Adrenal gland (tissue), 5 donors: ENCODE data around the gene ABI3BP.

Source experiments
- CTCF ChIP-seq, 6 experiments: fragments of 450-650 bp in 4 of 6; fragments of 200-600 bp in 2 of 6; sonication (generic) in 1 of 6; IDR thresholded peaks; 1 replicate in 5 of 6; 2 replicates in 1 of 6; pipeline versions ENCODE4 v1.5.1 to v1.8.0; 2016 to 2021; ENCODE audit warnings: antibody characterized with exemption in 6 of 6, mild to moderate bottlenecking in 2 of 6, moderate library complexity in 1 of 6
- POLR2A ChIP-seq, 2 donors: fragments of 450-650 bp; IDR thresholded peaks; one replicate each; pipeline ENCODE4 v1.6.1; 2017; ENCODE audit warnings: antibody characterized with exemption in 2 of 2, mild to moderate bottlenecking in 2 of 2, moderate library complexity in 1 of 2
- donor health status: DM: no; HTN: no; CAD: no.

GRCh38 chr3:101026244-101026643 is 33.0 kb upstream of the ABI3BP start:
- TF ChIP-seq CTCF (IDR thresholded peaks at IDR 0.05): no peak
- TF ChIP-seq POLR2A (IDR thresholded peaks at IDR 0.05): no peak
